Measurements from ENCODE around the gene ARSK.

The ARSK gene

GRCh38 chr5:95647886-95648860 lies 93.3 kb downstream of the ARSK start:
- peak; percentile 68 for DNase-seq (ENCODE audit: low read depth)

GRCh38 chr5:95649274-95649673 lies 94.4 kb downstream of the ARSK start:
- no peak for DNase-seq (ENCODE audit: low read depth)

GRCh38 chr5:95649842-95650620 lies 95.1 kb downstream of the ARSK start:
- DNase-seq (ENCODE audit: low read depth) = no peak

DNA sequence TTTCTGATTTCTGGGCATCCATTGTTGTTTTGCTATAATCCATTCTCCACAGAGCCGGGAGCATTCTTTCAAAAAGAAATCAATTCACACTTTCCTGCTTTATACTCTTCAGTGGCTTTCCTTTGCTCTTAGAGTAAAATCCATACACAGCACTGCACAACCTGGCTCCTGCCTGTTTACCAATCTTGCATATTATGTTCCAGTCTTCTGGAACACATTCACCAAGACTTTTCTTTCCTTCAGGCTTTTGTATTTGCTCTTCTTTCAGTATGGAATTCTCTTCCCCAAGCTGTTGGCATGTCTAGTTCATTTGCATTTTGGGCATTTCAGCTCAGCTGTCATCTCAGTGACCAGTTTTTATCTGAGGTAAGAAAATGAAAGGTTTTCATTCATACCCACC lies 97.9 kb downstream of the ARSK start:
- no peak for DNase-seq (ENCODE audit: low read depth)

GRCh38 chr5:95654196-95654595 lies 99.3 kb downstream of the ARSK start:
- no peak for DNase-seq (ENCODE audit: low read depth)

All from iris pigment epithelial cell (primary cell).